Left cardiac atrium (tissue), 4 donors: ENCODE data around the gene YAP1. TPM values are rescaled to one million over a fixed set of nuclear protein-coding genes. Genes with fewer than 3 reads are reported as not detected.
A peak's percentile ranks its signal among the peaks of the same experiment; 100 is the strongest.

Source experiments
- ATAC-seq, 2 donors: fragments of 200-7000 bp; cut with Tn5 transposase; one replicate each; pipeline ENCODE4 v1.9.1; 2020; ENCODE audit warnings: mild to moderate bottlenecking in 2 of 2, moderate library complexity in 2 of 2
- DNase-seq: peaks from one replicate; pipeline ENCODE4 v3.0.0-alpha.2; 2020
- intact Hi-C, 2 donors: fragments of 100-400 bp; cut with DNase I; formaldehyde crosslinking; loops; one replicate each; pipeline versions ENCODE4 v1.14.1 to v1.15.1; 2022 to 2023
- total RNA-seq, 2 donors: library from RNA; stranded (reverse); fragmentation: NEBNext Ultra II Directional; extraction: Animal tissue kit (Norgen Biotek cat#: 25700); gene quantifications; one replicate each; pipeline ENCODE4 v1.2.1, GENCODE V29; 2021
- donor health status: DM: no; HTN: yes; CAD: no.
- donor health status: DM: no; HTN: yes; CAD: no; lungs with severe emphysema.
- donor health status: DM: yes; HTN: yes; CAD: no.
- donor health status: Dilated cardiomyopathy.

Gene YAP1
- total RNA-seq, 2 donors from 2014 or later: 59.1 to 67.5 TPM

GRCh38 chr11:102225689-102226568 is 115.7 kb downstream of the YAP1 start:
- intact Hi-C loops: loop anchor here in 1 of 2 donors (5.0 kb wide), 1 partner anchor 114 kb away; the partner anchor contains the start of gene YAP1
- ATAC-seq (peak; percentile 34 to 37), DNase-seq (no peak)

DNA sequence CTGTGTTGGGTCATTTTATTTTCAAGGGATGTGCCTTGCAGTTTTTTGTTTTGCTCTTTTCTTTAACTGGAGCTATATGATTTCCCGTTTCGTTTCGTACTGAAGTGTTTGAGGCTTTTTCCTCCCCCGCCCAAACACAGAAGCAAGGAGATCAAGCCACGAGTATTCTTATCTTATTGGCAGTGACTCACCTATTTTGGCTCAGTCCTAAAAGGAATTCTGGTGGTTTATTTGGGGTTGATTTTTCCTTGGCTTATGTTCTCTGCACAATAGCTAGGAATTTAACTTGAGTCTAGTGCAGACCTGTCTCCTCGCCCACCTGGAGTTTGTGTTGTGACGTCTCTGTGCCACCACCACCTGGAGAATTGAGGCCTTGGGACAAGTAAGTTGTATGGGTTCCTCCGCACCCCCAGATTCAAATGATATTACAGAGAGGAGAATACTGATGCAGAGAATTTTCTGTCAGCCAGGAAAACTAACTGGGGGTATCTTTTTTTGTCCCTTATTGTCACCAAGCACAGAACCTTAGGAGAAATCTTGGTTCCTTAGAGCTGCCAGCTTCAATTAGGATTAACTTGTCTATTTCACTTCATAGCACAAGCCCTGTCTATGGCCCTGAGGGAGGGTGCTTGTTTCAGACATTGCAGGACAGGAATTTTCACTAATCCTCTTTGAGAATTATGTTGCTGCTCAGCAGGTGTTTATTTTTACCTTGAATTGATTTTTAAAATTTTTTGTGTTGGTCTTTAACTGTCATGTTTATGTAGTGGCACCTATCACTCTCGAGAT is 116.6 kb downstream of the YAP1 start:
- DNase-seq: no peak
- ATAC-seq: peak in 1 of 2 donors; percentile 69
- intact Hi-C loops: loop anchor here in 1 of 2 donors (5.0 kb wide), 1 partner anchor 115 kb away; the partner anchor contains the start of gene YAP1

DNA sequence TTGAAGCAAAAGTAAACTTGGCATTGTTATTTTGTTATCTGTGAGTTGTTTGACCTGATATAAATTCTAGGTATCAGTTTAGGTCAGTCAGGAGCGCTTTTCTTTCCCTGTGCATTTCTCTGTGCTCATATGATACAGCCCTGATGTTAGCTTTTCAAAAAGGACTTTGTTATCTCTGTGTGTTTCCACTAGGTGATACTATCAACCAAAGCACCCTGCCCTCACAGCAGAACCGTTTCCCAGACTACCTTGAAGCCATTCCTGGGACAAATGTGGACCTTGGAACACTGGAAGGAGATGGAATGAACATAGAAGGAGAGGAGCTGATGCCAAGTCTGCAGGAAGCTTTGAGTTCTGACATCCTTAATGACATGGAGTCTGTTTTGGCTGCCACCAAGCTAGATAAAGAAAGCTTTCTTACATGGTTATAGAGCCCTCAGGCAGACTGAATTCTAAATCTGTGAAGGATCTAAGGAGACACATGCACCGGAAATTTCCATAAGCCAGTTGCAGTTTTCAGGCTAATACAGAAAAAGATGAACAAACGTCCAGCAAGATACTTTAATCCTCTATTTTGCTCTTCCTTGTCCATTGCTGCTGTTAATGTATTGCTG is 119.4 kb downstream of the YAP1 start:
- no peak for DNase-seq
- ATAC-seq: no peak
- intact Hi-C loops: loop anchor here in 1 of 2 donors (5.0 kb wide), 1 partner anchor 117 kb away; the partner anchor contains the start of gene YAP1

DNA sequence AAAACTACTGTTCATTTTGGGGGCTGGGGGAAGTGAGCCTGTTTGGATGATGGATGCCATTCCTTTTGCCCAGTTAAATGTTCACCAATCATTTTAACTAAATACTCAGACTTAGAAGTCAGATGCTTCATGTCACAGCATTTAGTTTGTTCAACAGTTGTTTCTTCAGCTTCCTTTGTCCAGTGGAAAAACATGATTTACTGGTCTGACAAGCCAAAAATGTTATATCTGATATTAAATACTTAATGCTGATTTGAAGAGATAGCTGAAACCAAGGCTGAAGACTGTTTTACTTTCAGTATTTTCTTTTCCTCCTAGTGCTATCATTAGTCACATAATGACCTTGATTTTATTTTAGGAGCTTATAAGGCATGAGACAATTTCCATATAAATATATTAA is 119.9 kb downstream of the YAP1 start:
- ATAC-seq: no peak
- intact Hi-C loops: no loop called here
- DNase-seq: no peak

GRCh38 chr11:102230911-102231310 is 120.7 kb downstream of the YAP1 start:
- intact Hi-C loops: no loop called here
- ATAC-seq (no peak), DNase-seq (no peak)

GRCh38 chr11:102234779-102235439 is 124.7 kb downstream of the YAP1 start:
- no peak for ATAC-seq
- DNase-seq: no peak
- intact Hi-C loops: no loop called here

GRCh38 chr11:102237096-102237735 is 127.0 kb downstream of the YAP1 start:
- ATAC-seq (no peak), DNase-seq (no peak)

GRCh38 chr11:102238391-102238821 is 128.2 kb downstream of the YAP1 start:
- ATAC-seq (peak in 1 of 2 donors; percentile 16), DNase-seq (no peak)
- intact Hi-C loops: no loop called here

More at GRCh38 chr11:102237096-102237735, 127.0 kb downstream of the YAP1 start:
- intact Hi-C loops: no loop called here

DNA sequence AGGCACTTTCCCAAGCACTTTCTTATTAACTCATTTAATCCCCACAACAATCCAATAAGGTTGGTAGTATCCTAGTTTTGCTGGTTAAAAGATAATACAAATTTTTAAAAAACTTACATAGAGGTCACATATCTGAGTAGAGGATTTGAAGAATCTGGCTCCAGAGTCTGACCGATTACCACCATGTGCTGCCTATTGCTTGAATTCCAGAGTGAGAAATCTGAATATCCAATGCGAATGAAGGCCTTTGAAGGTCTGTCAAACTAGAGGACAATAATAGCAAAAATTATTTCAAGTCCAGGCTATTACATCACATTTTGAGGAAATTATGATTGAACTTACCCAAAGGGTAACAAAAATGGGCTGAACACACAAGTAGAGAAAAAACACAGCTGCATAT is 129.2 kb downstream of the YAP1 start:
- no peak for ATAC-seq
- intact Hi-C loops: no loop called here
- no peak for DNase-seq

DNA sequence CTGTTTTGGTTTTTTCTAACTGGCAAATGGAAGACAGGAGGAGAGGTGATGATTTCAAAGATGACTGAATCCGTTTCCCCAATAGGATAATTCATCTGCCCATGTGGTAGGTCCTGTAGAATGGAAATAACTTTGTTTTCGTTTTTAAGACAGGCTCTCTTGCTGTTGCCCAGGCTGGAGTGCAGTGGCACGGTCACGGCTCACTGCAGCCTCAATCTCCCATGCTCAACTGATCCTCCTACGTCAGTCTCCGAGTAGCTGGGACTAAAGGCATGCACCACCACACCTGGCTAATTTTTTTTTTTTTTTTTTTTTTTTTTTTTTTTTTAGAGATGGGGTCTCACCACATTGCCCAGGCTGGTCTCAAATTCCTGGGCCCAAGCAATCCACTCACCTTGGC is 129.7 kb downstream of the YAP1 start:
- intact Hi-C loops: no loop called here
- ATAC-seq (no peak), DNase-seq (no peak)

DNA sequence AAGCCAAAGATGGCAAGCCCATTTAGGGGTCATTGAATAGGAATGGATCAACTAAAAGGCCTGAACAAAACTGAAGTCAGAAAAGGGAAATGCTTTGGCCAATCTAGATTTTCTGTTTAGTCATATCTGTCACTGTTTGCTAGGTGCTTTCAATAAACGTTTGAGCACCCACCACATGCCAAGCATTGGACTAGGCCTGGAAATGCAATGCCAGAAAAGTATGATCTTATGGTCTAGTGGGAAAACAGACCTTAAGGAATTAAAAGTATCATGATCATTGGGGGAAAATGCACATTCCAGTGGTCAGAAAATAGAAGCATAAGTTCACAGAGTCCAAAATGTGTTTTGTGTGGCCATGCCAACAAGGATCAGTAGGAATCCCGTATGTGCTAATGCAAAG is 130.3 kb downstream of the YAP1 start:
- ATAC-seq (no peak), DNase-seq (no peak)
- intact Hi-C loops: no loop called here

DNA sequence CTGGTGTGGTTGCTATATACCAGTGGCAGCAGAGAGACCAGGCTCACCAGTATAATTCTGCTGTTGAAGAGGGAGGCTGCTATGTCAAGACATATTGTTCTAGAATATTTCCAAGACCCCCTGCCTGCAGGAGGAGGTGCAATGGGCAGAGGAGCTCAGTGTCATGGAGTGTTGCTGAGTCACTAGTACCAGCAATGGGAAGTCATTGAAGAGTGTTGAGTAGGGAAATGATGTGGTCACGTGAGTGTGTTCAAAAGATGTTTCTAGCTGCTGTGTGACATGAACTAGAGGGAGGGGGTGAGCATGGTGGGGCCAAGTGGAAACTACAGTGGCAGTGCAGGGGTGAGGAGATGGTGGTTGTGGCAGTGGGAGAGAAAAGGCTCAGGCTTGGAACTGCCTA is 130.8 kb downstream of the YAP1 start:
- intact Hi-C loops: no loop called here
- ATAC-seq: no peak
- DNase-seq: no peak

- ATAC-seq (no peak), DNase-seq (no peak)
- intact Hi-C loops: no loop called here
These were observed 133.2 kb downstream of the YAP1 start for GRCh38 chr11:102243399-102243884.

DNA sequence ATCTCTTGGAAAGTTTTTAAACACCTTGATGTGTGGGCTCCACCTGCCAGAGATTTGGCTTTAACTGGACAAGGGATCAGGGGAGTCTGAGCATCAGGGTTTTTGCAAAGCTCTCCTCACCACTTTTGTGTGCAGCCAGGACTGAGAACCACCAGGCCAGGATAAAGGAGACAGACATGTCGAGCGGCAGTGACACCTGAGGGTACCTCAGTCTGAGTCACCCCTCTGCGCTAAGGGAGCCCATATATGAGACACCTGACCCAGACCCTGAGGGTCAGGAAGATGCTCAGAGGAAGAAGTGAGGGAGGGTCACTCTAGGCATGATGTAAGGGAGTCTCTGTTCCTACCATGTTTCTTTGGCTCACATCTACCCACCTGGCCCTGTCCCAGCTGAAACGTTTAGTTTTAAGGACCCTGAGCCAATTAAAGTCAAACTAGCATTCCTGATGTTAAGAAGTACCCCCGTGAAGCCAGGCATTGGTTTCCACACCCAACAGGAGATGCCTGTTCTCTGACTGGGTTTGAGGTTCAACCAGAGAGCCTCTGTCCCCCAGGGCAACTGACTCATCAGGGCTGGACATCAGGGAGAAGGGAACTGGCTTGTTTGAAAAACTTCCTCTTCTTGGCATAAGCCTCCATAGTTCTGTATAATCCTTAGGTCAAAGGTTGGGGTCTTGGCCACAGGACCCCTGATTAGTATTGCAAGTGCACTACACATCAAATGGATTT is 134.6 kb downstream of the YAP1 start:
- no peak for DNase-seq
- intact Hi-C loops: no loop called here
- ATAC-seq: no peak

DNA sequence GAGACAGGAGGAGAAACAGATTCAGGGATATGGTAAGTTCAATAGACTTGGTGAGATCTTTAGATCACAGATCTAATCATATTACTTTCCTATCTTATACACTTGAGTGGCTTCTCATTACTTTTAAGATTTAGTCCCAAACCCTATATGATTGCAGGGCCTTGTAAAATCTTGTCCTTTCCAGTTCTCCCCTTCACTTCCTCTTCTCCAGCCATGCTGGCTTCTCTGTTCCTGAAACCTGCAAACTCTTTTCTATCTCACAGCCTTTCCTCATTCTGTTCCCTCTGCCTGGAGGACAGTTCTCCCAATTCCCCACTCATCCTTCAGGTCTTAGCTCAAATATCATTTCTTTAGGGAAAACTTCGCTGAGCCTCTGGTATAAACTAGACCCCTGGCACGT is 141.2 kb downstream of the YAP1 start:
- DNase-seq (no peak), ATAC-seq (no peak)
- intact Hi-C loops: no loop called here

- DNase-seq (no peak), ATAC-seq (no peak)
- intact Hi-C loops: no loop called here
These were observed 142.2 kb downstream of the YAP1 start for GRCh38 chr11:102252339-102252891.

DNA sequence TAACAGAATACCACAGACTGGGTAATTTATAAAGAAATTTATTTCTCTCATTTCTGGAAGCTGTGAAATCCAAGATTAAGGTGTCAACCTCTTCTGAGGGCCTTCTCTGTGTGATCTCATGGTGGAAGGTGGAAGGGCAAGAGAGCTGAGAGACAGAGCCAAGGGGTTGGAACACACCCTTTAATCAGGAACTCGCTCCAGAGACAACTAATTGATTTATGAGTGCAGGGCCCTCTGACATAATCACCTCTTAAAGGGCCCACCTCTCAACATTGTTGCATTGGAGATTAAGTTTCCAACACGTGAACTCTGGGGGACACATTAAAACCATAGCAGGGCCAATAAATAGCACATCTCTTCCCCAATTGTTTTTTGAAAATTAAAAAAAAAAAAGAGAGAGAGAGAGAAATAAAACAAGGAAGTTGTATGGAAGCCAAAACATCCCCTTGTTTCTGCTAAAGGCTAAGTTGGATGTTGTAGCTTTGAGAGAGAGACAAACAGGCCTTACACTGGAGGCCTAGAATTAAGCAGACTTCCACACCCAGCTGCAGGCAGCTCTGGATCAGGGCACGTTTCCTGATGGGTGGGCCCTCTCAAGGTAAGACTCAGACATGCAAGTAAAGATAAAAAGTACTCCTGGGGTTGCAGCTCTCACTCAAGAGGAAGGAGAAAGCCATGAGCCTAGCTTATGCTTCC is 142.9 kb downstream of the YAP1 start:
- intact Hi-C loops: no loop called here
- DNase-seq (no peak), ATAC-seq (peak in 1 of 2 donors; percentile 37)
